ENCODE results near the gene SIGLEC8. TPM values are rescaled to one million over a fixed set of nuclear protein-coding genes. Genes with fewer than 3 reads are reported as not detected.

The SIGLEC8 gene
- total RNA-seq: not detected in 2 replicates

GRCh38 chr19:51458051-51458645 is at the start of gene SIGLEC8:
TSS of gene SIGLEC8 (minus strand) at chr19:51458454. CDS start at chr19:51458387, 67 bp downstream.

GRCh38 chr19:51501594-51502263 is 43.5 kb upstream of the SIGLEC8 start, which contains the start of gene SIGLEC12:
TSS of gene SIGLEC12 (minus strand) at chr19:51501800. CDS start at chr19:51501733, 67 bp downstream.

GRCh38 chr19:51478381-51479234 is 20.4 kb upstream of the SIGLEC8 start, which contains the start of gene CEACAM18:
TSS of gene CEACAM18 (plus strand) at chr19:51478539.

GRCh38 chr19:51417107-51417809 is 41.0 kb downstream of the SIGLEC8 start, which contains the start of gene SIGLEC10:
TSS of gene SIGLEC10 (minus strand) at chr19:51417642. CDS start at chr19:51417581, 61 bp downstream.

Other genes with a start within 250 kb of the SIGLEC8 start
- not detected in 2 replicates for gene CD33, start 233.4 kb downstream of the SIGLEC8 start, total RNA-seq
- not detected in 2 replicates for gene SIGLECL1, start 207.4 kb downstream of the SIGLEC8 start, total RNA-seq
- gene IGLON5, start 146.8 kb downstream of the SIGLEC8 start, total RNA-seq: not detected in 2 replicates
- 0.68 and 1.6 TPM in 2 replicates for gene VSIG10L, start 116.3 kb downstream of the SIGLEC8 start, total RNA-seq
- 26.7 and 59.9 TPM in 2 replicates for gene ETFB, start 92.1 kb downstream of the SIGLEC8 start, total RNA-seq
- gene CLDND2, start 89.5 kb downstream of the SIGLEC8 start, total RNA-seq: not detected in 2 replicates
- gene NKG7, start 85.8 kb downstream of the SIGLEC8 start, total RNA-seq: not detected in 2 replicates
- not detected in 2 replicates for gene LIM2, start 70.5 kb downstream of the SIGLEC8 start, total RNA-seq
- not detected in 2 replicates for gene C19orf84, start 67.9 kb downstream of the SIGLEC8 start, total RNA-seq
- gene SIGLEC10, start 40.8 kb downstream of the SIGLEC8 start, total RNA-seq: not detected in 2 replicates
- gene CEACAM18, start 20.1 kb upstream of the SIGLEC8 start, total RNA-seq: not detected in 2 replicates
- gene SIGLEC12, start 43.3 kb upstream of the SIGLEC8 start, total RNA-seq: not detected in 2 replicates
- not detected in 2 replicates for gene SIGLEC6, start 73.2 kb upstream of the SIGLEC8 start, total RNA-seq
- 1.4 and 3.2 TPM in 2 replicates for gene ZNF175, start 112.8 kb upstream of the SIGLEC8 start, total RNA-seq
- not detected in 2 replicates for gene SIGLEC5, start 171.9 kb upstream of the SIGLEC8 start, total RNA-seq
- not detected in 2 replicates for gene SIGLEC14, start 188.4 kb upstream of the SIGLEC8 start, total RNA-seq
- gene SPACA6, start 234.9 kb upstream of the SIGLEC8 start, total RNA-seq: 1.0 and 5.2 TPM in 2 replicates

Data from nasal cavity respiratory epithelium epithelial cell of viscerocranial mucosa (primary cell).